ENCODE data around the gene CORO7. TPM values are rescaled to one million over a fixed set of nuclear protein-coding genes. Genes with fewer than 3 reads are reported as not detected.

Gene CORO7
- total RNA-seq, 4 donors from 2014 or later = 18.8 to 29.6 (median 25.7) TPM

GRCh38 chr16:4455951-4456350 lies 39.6 kb upstream of the CORO7 start:
- Histone ChIP-seq H3K27me3 (no peaks in the 10 kb centered on the region), H3K9me3 (no peaks in the 10 kb centered on the region), H3K27ac (no peak overlapping the region), H3K36me3 (peaks cover 70% of the 10 kb centered on the region), H3K4me1 (no peaks in the 10 kb centered on the region), H3K4me3 (no peak overlapping the region)
- 78% methylated on average over 10 of the region's 10 CpGs for WGBS
- no peak for DNase-seq (ENCODE audit: low spot score in 2 of 2)
- TF ChIP-seq POLR2AphosphoS5 (IDR thresholded peaks at IDR 0.05) (no peak), CTCF (IDR thresholded peaks at IDR 0.05) (no peak), POLR2A (IDR thresholded peaks at IDR 0.05) (no peak), EP300 (IDR thresholded peaks at IDR 0.05) (no peak)

GRCh38 chr16:4455081-4455480 lies 38.7 kb upstream of the CORO7 start:
- H3K27me3 ChIP-seq = no peaks in the 10 kb centered on the region
- TF ChIP-seq POLR2A (IDR thresholded peaks at IDR 0.05) (no peak), POLR2AphosphoS5 (IDR thresholded peaks at IDR 0.05) (no peak), CTCF (IDR thresholded peaks at IDR 0.05) (no peak), EP300 (IDR thresholded peaks at IDR 0.05) (no peak)
- DNase-seq (ENCODE audit: low spot score in 2 of 2) = no peak
- no peaks in the 10 kb centered on the region for H3K4me1 ChIP-seq
- H3K9me3 ChIP-seq = no peaks in the 10 kb centered on the region
- H3K4me3 ChIP-seq = no peak overlapping the region
- no peak overlapping the region for H3K27ac ChIP-seq
- peaks cover 74% of the 10 kb centered on the region for H3K36me3 ChIP-seq
- WGBS = 96% methylated on average over 4 of the region's 14 CpGs

- Histone ChIP-seq H3K4me3 (no peak overlapping the region), H3K36me3 (peaks cover 75% of the 10 kb centered on the region), H3K27ac (no peak overlapping the region), H3K27me3 (no peaks in the 10 kb centered on the region), H3K9me3 (no peaks in the 10 kb centered on the region), H3K4me1 (no peaks in the 10 kb centered on the region)
- DNase-seq (ENCODE audit: low spot score in 2 of 2) = no peak
- TF ChIP-seq POLR2A (IDR thresholded peaks at IDR 0.05) (no peak), EP300 (IDR thresholded peaks at IDR 0.05) (no peak), POLR2AphosphoS5 (IDR thresholded peaks at IDR 0.05) (no peak), CTCF (IDR thresholded peaks at IDR 0.05) (no peak)
- WGBS = 86% methylated on average over 5 of the region's 9 CpGs
Measured at GRCh38 chr16:4454623-4455022, 38.2 kb upstream of the CORO7 start.

- no peak for DNase-seq (ENCODE audit: low spot score in 2 of 2)
- no peaks in the 10 kb centered on the region for H3K9me3 ChIP-seq
- peaks cover 86% of the 10 kb centered on the region for H3K36me3 ChIP-seq
- WGBS = 100% methylated on average over 3 of the region's 5 CpGs
- H3K4me3 ChIP-seq = no peak overlapping the region
- H3K27me3 ChIP-seq = no peaks in the 10 kb centered on the region
- no peak overlapping the region for H3K27ac ChIP-seq
- TF ChIP-seq POLR2A (IDR thresholded peaks at IDR 0.05) = no peak
- no peak for TF ChIP-seq POLR2AphosphoS5 (IDR thresholded peaks at IDR 0.05)
- no peak for TF ChIP-seq CTCF (IDR thresholded peaks at IDR 0.05)
- TF ChIP-seq EP300 (IDR thresholded peaks at IDR 0.05) = no peak
- H3K4me1 ChIP-seq = no peaks in the 10 kb centered on the region
Measured at GRCh38 chr16:4452674-4453073, 36.3 kb upstream of the CORO7 start.

- no peaks in the 10 kb centered on the region for H3K4me1 ChIP-seq
- H3K36me3 ChIP-seq = peaks cover 88% of the 10 kb centered on the region
- TF ChIP-seq EP300 (IDR thresholded peaks at IDR 0.05) = no peak
- no peak for DNase-seq (ENCODE audit: low spot score in 2 of 2)
- H3K9me3 ChIP-seq = no peaks in the 10 kb centered on the region
- H3K27me3 ChIP-seq = no peaks in the 10 kb centered on the region
- WGBS = 91% methylated on average over 5 of the region's 14 CpGs
- H3K4me3 ChIP-seq = no peak overlapping the region
- no peak overlapping the region for H3K27ac ChIP-seq
Measured at GRCh38 chr16:4450931-4451519, 34.6 kb upstream of the CORO7 start.

- H3K36me3 ChIP-seq = peaks cover 88% of the 10 kb centered on the region
Measured at GRCh38 chr16:4450430-4450829, 34.0 kb upstream of the CORO7 start.

More at GRCh38 chr16:4450430-4450829, 34.0 kb upstream of the CORO7 start:
- 88% methylated on average over 14 of the region's 14 CpGs for WGBS
- TF ChIP-seq POLR2AphosphoS5 (IDR thresholded peaks at IDR 0.05) = no peak
- TF ChIP-seq CTCF (IDR thresholded peaks at IDR 0.05) = no peak
- no peak for TF ChIP-seq POLR2A (IDR thresholded peaks at IDR 0.05)
- TF ChIP-seq EP300 (IDR thresholded peaks at IDR 0.05) = no peak
- no peaks in the 10 kb centered on the region for H3K4me1 ChIP-seq
- DNase-seq (ENCODE audit: low spot score in 2 of 2) = no peak
- no peaks in the 10 kb centered on the region for H3K9me3 ChIP-seq
- H3K27ac ChIP-seq = no peak overlapping the region
- H3K4me3 ChIP-seq = no peak overlapping the region
- no peaks in the 10 kb centered on the region for H3K27me3 ChIP-seq

Data from suprapubic skin (tissue), 4 donors.